ENCODE data around the gene PRCD.

PRCD gene

DNA sequence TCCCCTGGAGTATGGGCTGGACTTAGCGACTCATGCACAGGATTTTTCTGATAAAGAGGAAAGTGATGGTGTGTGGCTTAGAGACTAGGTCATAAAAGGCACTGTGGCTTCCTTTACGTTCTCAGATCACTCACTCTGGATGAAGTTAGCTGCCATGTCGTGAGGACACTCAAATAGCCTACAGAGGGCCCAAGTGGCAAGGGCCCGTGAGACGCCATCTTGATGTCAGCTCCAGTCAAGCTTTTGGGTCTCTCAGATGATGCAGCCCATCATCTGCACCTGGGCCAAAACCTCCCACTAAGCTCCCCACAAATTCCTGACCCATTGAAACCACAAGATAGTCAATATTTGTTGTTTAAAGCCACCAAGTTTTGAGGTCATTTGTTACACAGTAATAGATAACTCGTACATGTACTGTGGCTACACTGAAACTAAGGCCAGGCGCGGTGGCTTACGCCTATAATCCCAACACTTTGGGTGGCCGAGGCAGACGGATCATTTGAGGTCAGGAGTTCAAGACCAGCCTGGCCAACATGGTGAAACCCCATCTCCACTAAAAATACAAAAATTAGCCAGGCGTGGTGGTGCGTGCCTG is 31.1 kb downstream of the PRCD start:
- no peak for DNase-seq (ENCODE audit: low spot score)

DNA sequence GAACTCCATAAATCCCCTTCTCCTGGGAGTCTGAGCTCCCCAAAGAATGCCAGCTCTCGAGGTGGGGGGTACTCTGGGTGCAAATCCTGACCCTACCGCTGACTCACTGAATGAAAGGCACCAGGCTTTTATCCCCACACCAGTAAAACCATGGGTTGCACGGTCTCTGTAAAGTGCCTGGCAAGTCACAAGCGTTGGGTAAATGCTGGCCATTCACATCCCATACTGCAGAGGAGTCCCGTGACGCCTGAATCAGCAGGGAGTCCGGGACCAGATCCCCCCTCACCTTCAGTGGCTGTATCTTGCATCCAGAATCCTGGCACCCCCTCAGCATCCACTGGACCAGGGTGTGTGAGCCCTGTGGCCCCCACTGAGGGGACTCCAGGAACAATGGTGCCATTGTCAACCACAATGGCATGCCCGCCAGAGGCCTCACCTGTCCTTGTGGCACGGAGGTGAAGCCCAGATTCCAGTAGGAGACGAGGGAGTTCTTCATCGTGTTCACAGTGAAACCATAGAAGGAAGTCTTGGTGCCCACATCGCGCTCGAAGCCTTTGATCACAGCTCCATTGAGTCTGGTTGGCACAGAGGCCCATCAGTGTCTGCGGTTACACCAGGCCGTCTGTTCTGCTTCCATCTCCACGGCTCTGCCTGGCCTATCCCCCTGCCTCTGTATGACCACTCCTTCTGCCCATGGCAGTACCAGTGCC is 32.5 kb downstream of the PRCD start:
- no peak for DNase-seq (ENCODE audit: low spot score)

DNA sequence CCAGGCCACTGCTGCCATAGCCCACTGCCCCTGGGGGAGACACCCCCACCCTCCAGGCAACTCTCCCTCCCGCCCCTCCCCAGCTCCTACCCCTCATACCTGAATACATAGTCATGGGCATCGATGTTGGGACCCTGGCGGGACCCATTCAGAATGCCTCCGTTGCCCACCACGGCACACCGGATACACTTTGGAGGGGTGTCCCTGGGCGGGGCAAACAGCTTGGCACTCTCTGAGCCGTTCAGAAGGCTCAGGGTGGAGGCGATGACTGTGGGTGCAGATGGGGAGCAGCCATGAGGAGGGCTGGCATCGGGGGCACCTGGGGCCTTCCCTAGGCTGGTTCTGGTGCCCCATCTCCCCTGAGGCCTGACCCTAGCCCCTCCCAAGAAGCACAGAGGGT is 33.3 kb downstream of the PRCD start:
- no peak for DNase-seq (ENCODE audit: low spot score)

DNA sequence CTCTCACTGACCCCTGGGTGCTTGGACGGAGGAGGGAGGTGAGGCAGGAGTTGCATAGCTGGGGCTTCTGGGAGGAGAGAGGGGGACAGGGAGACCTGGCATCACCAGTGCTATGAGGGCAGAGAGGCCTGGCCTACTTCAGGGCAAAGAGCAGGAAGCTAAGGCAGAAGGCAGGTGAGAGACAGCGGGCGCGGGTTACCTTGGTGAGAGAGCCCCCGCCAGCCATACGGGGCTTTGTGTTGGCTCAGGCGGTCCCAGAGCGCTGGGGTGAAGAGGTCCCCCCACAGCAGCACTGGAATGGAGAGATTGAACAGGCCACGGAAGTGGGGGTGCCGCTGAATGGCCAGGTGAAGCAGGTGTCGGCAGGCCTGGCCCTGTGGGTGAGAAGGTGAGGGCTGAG is 34.3 kb downstream of the PRCD start:
- DNase-seq (ENCODE audit: low spot score): no peak

DNA sequence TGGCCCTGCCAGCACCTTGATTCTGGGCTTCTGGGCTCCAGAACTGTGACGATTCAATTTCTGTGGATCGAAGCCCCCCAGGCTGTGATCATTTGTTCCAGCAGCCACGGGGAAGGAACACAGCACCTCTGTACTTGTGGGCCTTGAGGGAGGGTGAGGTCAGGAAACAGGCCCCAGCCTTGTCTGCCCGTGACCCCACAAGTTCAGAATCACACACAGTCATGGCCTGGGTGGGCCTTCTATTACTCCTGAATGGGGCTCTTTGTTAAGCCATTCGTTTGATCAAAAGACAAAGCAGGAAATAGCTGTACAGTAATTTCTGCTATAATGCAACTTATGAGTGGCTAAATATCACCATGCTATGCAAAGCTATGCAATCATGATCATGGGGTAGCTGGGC is 35.7 kb downstream of the PRCD start:
- no peak for DNase-seq (ENCODE audit: low spot score)

DNA sequence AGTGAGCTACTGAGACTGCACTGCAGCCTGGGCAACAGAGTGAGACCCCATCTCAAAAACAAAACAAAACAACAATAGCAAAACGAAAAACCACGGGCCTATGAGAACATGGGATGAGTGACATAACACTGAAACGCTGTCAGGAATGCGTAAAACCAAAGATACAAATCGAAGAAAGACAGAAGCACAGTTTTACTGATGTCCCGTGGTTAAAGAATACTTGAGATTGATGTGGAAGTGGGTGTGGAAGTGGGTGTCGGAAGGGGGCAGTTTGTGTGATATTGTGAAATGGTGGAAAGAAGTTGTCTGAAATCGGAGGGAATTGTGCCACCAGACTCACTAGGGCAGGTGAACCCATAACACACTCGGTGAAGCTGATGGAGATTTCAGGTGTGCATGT is 36.3 kb downstream of the PRCD start:
- DNase-seq (ENCODE audit: low spot score): no peak

DNA sequence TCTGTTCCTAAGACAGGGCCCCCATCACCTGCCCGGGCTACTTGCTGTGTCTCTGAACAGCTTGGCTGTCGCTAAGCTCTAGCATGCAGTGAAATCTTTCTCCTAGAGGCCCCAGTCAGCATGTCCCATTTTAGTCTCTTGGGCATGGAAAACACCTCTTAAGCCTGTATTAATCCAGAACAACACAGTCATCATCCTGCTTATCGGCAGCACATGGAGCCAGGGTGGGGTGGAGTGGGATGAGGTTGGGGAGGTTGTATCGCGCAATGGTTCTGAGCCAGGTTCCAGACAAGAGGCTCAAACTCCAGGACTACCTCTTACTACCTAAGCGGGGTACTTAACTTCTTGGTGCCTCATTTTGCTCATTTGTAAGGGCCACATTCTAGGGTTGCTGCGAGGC is 38.0 kb downstream of the PRCD start:
- no peak for DNase-seq (ENCODE audit: low spot score)

DNA sequence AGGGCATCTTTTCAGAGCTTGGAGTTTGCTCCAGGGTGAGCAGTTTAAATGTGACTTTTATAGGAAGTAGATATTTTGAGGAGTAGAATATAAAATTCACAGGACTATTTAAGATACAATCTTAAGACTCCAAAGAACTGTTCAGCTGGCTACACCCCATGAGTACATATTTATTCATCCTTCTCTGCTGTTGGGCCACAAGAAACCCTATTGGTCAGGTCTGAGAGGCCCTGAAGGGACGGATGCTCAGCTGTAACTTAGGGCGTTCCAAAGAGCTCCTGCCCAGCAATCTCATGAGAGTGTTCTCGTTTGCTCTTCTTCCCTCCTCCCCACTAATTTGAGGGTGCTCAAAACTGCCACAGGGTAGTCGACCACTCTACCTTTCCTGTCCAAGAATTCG is 38.5 kb downstream of the PRCD start:
- no peak for DNase-seq (ENCODE audit: low spot score)

DNA sequence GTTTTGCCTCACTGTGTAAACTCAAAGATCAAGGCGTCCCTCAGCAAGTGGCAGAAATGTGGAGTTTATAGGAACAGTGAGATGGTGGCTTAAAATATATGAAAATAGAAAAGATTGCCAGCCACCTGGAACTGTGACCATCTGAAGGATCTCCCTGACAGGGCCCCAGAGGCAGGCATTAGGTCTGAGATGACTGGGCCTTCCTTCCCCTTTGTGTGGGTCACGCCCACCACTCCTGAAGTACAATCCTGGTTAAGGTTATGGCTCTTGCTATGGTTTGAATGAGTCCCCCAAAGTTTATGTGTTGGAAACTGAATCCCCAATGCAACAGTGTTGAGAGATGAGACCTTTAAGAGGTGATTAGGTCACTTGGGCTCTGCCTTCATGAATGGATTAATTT is 39.4 kb downstream of the PRCD start:
- no peak for DNase-seq (ENCODE audit: low spot score)

DNA sequence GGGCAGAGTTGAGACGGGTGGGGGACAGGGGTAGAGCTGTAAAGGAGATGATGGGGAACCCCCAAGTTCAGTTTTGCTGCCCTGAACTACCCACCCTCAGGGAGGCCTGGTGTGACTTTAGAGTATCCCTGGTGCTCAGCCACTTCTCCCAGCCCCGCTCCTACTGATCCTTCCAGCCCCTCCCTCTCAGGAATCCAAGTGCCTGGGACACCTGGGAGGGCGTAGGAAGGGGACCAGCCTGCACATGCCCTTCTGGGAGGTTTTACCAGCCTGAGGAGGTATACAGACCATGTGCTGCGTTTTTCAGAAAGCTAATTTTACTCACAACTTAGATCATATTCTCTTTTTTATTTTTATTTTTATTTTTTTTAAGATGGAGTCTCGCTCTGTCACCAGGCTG is 41.7 kb downstream of the PRCD start:
- no peak for DNase-seq (ENCODE audit: low spot score)

DNA sequence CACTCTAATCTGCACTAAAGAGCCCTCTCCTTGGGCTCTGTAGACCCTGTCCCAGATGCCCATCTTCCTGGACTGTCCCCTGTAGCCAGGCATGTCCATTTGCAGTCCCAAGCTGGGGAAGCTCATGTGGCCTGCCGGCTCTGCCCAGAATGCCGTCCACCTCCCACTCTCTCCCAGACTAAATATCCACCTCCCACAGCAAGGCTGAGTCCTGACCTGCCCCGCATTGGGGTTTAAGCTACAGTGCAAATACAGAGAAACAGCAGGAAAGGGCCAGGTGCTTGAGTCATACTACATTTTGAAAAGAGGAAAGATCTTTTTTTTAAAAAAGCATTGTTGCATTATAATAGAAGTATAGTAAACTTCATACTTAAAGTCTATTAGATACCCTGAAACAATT is 42.8 kb downstream of the PRCD start:
- DNase-seq (ENCODE audit: low spot score): no peak

DNA sequence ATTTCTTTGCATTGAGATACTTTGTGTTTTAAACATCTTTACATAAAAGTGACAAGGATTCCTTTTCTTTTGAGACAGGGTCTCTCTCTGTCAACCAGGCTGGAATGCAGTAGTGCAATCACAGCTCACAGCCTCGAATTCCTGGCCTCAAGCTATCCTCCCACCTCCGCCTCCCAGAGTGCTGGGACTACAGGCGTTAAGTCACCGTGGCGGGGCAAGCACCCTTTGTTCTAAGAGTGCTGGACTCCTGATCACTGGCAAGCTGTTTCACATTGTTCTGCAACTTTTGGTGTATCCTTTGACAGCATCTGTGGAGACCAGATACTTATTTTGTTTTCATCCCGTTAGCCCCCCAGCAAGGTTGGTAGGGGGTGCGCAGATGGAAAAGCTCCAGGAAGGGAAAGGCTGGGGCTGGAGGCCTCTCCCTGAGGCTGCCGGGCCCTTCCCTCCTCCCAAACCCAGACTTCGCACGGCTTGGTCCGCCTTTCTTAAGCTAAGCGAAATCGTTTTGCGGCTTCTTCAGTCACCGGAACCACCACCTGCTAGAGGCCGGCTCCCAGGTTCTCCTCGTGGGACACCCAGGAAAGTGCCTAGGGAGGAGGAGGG is 44.7 kb downstream of the PRCD start:
- DNase-seq (ENCODE audit: low spot score): no peak

DNA sequence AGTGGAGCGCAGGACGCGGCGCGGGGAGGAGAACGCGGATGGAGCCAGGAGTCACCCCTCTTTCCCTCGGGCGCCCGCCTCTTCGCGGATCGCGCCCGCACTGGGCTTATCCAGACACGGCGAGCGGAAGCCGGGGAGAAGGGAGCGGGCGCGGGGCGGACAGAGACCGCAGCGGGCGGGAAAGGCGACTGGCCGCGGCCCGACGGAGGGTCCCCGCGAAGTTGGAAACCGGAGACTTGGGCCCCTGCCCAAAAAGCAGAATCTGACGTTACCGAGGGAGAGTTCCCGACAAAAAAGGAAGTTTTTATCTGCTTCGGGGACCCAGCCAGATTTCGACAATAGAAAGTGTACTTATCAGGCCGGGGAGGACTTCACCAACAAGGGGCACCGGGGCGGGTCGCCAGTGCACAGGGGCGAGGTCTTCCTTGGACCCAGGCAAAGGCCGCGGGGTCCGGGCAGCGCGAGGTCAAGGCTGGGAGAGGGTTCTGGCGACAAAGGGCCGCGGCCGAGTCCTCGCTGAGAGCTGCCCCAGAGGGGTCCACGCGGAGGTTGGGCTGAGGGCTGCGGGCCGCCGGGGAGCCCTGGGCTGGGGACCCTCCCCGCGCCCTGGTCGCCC is 45.3 kb downstream of the PRCD start:
- DNase-seq (ENCODE audit: low spot score): no peak

DNA sequence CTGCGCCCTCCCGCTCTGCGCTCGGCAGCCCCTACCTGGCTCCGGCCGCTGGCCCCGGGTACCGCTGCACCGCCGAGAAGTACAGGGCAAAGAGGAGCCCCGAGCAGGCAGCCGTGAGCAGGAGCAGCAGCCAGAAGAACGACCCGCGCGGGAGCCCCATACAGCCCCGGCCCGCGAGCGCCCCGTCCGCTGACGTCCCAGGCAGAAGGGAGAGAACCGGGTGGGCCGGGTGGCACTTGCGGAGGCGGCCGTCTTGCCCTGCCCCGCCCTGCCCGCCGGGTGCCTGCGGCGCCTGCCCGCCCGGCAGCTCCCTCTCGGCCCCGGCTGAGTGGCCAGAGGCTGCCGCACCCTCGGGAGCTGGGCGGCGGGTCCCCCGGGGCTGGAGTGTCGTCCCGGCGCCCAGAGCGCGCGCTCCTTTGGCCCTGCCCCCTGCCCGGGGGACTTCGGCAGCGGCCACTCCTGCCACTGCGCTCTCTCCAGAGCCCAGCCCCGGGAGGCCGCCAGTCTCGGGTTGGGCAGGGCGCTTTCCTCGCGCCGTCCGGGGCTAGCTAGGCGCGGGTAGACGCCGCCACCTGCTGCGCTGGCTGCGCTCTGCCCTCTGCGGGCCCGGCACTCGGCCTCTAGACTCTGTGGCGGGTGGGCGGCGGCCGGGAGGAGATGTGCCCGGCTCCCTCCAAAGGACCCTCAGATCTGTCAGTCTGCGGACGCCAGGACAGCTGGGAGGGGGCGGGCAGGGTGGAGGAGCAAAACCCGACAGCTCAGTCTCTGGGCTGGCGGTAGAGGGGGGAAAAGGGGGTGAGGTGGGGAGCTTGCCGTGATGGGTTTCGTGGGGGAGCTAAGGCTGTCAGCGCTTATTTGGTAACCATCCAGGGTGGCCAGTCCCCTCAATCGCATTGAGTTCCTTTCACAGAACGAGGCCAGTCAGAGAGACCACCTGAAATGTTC is 46.1 kb downstream of the PRCD start, which contains the start of gene ST6GALNAC2:
Gene ST6GALNAC2 (minus strand): TSS at position 212 of the 945 bp plus-strand sequence. CDS start 52 bp downstream, at position 160.
- peak; percentile 48 for DNase-seq (ENCODE audit: low spot score)

DNA sequence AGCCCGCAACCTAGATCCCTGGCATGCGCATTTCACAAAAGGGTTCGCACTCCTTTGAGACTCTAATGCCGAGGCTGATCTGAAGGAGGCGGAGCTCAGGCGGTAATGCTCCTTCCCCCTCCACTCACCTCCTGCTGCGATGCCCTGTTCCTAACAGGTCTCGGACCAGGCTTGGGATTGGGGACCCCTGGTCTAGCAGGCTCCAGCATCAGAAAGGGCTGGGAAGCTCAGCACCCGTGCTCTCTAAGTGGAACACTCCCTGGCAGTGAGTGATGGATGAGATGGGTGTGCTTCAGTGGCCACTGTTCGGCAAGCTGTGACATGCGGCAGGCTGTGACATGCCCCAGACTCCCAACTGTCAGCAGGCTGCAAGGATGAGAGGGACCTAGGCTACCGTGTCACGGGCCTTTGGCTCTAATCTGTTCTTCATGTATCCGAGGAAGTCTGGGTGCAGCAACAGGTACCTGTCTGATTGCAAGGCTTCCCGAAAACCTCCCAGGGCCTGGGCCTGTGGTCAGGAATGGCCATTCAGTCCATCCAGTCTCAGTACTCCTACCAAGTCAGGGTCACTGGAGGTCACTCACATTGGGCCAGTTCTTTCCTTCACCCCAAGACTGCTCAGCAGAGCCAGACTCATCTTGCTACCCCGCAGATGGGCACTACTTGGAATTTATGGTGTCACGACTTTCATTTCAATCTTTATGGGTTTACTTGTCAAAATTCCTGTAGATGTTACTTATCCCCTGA is 47.1 kb downstream of the PRCD start:
- no peak for DNase-seq (ENCODE audit: low spot score)

DNA sequence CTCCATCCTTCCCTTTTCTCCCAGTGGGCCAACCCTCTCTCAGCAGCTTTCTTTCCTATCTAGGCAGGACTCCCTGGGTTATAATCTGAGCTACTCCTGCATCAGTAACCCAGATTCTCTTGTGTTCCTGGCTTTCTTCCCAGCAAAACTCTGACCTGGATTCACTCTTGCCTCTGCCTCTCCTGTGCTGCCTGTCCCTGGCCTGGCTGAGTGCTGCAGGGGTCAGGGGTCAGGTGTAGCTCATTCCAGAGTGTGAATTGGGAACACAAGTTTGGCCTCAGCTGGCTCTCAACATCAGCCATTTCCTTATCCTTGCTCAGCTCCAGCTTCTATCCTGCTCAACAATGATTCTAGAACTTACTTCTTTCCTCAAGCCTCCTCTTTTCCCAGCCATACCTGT is 48.3 kb downstream of the PRCD start:
- DNase-seq (ENCODE audit: low spot score): no peak

DNA sequence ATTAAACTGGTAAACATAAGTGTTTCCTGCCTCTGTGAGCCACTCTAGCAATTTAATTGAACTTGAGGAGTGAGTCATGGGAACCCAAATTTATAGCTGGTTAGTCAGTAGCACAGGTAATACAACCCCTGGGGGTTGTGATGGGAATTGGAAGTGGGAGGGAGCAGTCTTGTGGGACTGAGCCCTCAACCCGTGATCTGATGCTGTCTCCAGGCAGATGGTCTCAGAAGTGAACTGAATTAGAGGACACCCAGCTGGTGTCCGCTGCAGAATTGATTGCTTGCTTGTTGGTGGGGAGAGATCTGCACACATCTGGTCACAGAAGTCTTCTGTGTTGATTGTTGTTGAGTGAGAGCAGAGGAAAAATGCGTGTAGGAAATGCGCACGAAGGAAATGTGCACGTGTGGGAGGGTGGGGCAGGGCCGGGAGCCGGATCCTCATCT is 53.6 kb downstream of the PRCD start:
- DNase-seq (ENCODE audit: low spot score): no peak

DNA sequence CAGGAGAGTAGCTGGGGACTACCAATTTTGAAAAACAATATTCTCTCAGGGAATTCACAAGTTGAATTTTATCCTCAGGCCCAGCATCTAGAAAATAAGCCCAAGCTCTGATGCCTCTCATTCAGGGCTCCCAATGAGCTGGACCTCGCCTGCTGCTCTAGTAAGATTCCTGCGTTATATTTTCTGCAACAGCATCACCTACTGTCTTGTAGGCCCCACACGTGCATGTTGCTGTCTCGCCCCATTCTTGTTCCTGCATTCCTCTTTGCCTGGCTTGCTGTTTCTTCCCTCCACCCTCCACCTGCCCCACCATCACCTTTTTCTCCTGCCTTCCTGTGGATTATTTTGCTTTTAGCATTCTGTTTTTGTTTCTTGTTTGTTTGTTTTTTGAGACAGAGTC is 54.1 kb downstream of the PRCD start:
- DNase-seq (ENCODE audit: low spot score): no peak

DNA sequence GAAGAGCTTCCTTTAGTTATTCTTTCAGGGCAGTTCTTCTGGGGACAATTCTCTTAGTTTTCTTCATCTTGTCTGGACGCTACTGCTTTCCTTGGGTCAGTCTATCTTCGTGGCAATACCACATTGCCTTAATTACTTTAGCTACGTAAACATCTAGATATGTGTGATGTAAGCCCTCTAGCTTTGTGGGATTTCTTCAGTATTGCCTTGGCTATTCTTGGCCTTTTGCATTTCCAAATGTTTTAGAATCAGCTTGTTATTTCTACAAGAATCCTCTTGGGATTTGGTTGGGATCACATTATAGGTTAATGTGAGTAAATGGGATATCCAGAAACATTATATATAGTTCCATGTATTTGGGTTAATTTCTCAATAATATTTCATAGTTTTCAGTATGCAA is 54.8 kb downstream of the PRCD start:
- no peak for DNase-seq (ENCODE audit: low spot score)
